Measurements from ENCODE around the gene EIF5A.

DNA sequence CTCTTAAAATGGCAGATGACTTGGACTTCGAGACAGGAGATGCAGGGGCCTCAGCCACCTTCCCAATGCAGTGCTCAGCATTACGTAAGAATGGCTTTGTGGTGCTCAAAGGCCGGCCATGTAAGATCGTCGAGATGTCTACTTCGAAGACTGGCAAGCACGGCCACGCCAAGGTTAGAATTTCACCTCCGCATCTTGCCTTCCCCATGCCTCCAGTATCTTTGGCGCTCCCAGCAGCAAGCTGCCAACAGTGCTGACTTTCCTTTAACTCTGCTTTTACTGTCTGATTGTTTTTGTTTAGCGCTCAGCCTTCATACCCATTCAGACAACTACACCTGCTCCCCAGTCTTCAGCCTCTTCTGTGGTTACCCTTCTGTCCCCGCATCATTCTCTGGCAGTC lies 2.2 kb downstream of the EIF5A start:
- TF ChIP-seq, protein P1, sequence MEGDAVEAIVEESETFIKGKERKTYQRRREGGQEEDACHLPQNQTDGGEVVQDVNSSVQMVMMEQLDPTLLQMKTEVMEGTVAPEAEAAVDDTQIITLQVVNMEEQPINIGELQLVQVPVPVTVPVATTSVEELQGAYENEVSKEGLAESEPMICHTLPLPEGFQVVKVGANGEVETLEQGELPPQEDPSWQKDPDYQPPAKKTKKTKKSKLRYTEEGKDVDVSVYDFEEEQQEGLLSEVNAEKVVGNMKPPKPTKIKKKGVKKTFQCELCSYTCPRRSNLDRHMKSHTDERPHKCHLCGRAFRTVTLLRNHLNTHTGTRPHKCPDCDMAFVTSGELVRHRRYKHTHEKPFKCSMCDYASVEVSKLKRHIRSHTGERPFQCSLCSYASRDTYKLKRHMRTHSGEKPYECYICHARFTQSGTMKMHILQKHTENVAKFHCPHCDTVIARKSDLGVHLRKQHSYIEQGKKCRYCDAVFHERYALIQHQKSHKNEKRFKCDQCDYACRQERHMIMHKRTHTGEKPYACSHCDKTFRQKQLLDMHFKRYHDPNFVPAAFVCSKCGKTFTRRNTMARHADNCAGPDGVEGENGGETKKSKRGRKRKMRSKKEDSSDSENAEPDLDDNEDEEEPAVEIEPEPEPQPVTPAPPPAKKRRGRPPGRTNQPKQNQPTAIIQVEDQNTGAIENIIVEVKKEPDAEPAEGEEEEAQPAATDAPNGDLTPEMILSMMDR (IDR thresholded peaks at IDR 0.05), result no peak
- no peak for TF ChIP-seq POLR2A (IDR thresholded peaks at IDR 0.05)

Measured in thyroid gland (tissue), 4 donors.